ENCODE results near the gene RHCG. TPM values are rescaled to one million over a fixed set of nuclear protein-coding genes. Genes with fewer than 3 reads are reported as not detected.

Gene RHCG
- total RNA-seq, 1 donor from 2014 or later, result not detected

DNA sequence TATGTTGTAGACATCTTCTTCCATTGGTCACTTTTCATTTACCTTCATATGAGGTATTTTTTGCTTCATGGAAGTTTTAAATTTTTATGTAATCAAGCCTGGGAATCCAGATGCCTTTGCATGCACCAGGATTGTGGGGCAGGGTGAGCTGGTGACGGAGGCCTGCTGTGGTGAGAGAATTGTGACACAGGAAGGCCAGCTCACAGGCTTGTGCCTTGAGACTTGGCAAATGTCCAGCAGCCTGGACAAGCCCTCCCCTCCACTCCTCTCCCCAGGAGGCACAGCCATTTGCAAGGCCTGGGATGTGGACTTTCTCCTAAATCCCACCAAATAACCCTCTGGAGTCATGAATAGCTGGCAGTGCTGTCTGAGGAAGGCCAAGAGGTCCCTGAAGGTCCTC lies 67.4 kb downstream of the RHCG start:
- peaks cover 5% of the 10 kb centered on the region for H3K4me1 Mint-ChIP-seq (ENCODE audit: low read depth)
- intact Hi-C loops (cut with micrococcal nuclease), result no loop called here
- no peaks in the 10 kb centered on the region for H3K9me3 Mint-ChIP-seq
- DNase-seq (ENCODE audit: low spot score), result no peak
- H3K36me3 Mint-ChIP-seq (ENCODE audit: low read depth), result no peaks in the 10 kb centered on the region
- H3K27ac Mint-ChIP-seq, result no peak overlapping the region
- H3K27me3 Mint-ChIP-seq (ENCODE audit: low read depth), result peaks cover 32% of the 10 kb centered on the region
- H3K4me3 Mint-ChIP-seq (ENCODE audit: low read depth), result no peak overlapping the region

- Mint-ChIP-seq H3K4me3 (ENCODE audit: low read depth) (no peak overlapping the region), H3K36me3 (ENCODE audit: low read depth) (no peaks in the 10 kb centered on the region)
Measured at GRCh38 chr15:89428246-89428645, 68.1 kb downstream of the RHCG start.

DNA sequence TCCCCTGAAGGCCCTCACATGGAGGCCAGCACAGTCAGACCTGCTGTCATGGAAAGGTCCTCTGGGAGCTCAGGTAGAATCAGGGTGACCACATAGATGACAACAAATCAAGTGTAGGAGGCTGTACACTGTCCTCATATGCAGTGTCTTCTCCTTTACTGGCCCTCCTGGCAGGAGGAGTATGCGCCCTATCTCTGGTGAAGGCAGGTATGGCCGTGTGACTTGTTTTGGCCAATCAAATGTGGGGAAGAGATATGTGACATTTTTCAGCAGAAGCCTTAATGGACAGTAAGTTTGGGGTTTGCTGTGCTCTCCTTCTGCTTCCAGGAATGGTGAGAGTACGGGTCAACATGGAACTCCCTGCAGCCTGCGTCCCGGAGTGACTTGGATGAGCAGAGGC lies 69.9 kb downstream of the RHCG start:
- Mint-ChIP-seq H3K9me3 (no peaks in the 10 kb centered on the region), H3K4me3 (ENCODE audit: low read depth) (no peak overlapping the region), H3K36me3 (ENCODE audit: low read depth) (no peaks in the 10 kb centered on the region), H3K27ac (no peak overlapping the region), H3K27me3 (ENCODE audit: low read depth) (peaks cover 33% of the 10 kb centered on the region), H3K4me1 (ENCODE audit: low read depth) (peaks cover 5% of the 10 kb centered on the region)
- DNase-seq (ENCODE audit: low spot score), result no peak
- intact Hi-C loops (cut with micrococcal nuclease), result no loop called here

More at GRCh38 chr15:89428246-89428645, 68.1 kb downstream of the RHCG start:
- no peak for DNase-seq (ENCODE audit: low spot score)
- Mint-ChIP-seq H3K27ac (no peak overlapping the region), H3K4me1 (ENCODE audit: low read depth) (peaks cover 5% of the 10 kb centered on the region), H3K27me3 (ENCODE audit: low read depth) (peaks cover 35% of the 10 kb centered on the region), H3K9me3 (no peaks in the 10 kb centered on the region)
- intact Hi-C loops (cut with micrococcal nuclease), result no loop called here

DNA sequence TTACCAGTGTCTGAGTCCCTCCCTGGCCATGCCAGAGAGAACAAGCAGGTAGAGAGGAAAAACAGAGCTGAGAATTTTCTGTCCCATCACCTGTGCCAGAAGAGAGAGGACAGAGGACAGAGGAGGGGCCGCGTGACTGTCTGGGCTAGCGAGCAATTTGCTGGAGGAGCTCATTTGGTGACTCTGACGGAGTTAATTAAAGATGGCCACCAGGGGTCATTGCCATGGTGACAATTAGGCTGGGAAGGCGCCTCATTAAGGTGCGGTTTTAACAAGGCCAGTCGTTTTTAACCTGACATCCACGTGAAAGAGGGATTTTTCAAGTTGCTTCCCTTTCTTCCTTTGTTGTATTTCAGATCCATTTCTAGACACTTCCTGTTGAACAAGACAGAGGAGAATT lies 72.4 kb downstream of the RHCG start:
- Mint-ChIP-seq H3K9me3 (no peaks in the 10 kb centered on the region), H3K27ac (no peak overlapping the region), H3K36me3 (ENCODE audit: low read depth) (no peaks in the 10 kb centered on the region), H3K27me3 (ENCODE audit: low read depth) (peaks cover 33% of the 10 kb centered on the region), H3K4me1 (ENCODE audit: low read depth) (no peaks in the 10 kb centered on the region), H3K4me3 (ENCODE audit: low read depth) (no peak overlapping the region)
- DNase-seq (ENCODE audit: low spot score), result no peak
- intact Hi-C loops (cut with micrococcal nuclease), result no loop called here

Other genes with a start within 250 kb of the RHCG start
- 124 and 131 TPM in 2 replicates for gene POLG, start 161.8 kb downstream of the RHCG start, total RNA-seq
- gene TICRR, start 78.9 kb upstream of the RHCG start, total RNA-seq, result 18.0 and 18.7 TPM in 2 replicates
- 3.5 and 4.2 TPM in 2 replicates for gene KIF7, start 158.9 kb upstream of the RHCG start, total RNA-seq
- 0.25 TPM in 1 of 2 replicates, not detected in the other for gene PLIN1, start 182.8 kb upstream of the RHCG start, total RNA-seq
- 1.0 and 1.8 TPM in 2 replicates for gene PEX11A, start 194.2 kb upstream of the RHCG start, total RNA-seq
- not detected in 2 replicates for gene WDR93, start 194.2 kb upstream of the RHCG start, total RNA-seq

Data from activated T-helper 2 cell treated with anti-CD3 and anti-CD28 coated beads, Interferon-gamma antibody, Interleukin-2, Interleukin-4, amounts not matched to agents 10 μg/mL and 5 μg/mL and 100 μg/mL, durations not matched to agents 14 hours and 24 hours and 36 hours (primary cell).